Astrocyte (in vitro differentiated cells and primary cell): ENCODE measurements around the gene PAX6.

ENCODE experiments used
- EZH2 ChIP-seq: IDR thresholded peaks from 2 replicates; pipeline ENCODE4 v1.6.1; 2012; ENCODE audit warnings: mild to moderate bottlenecking, low read length, inconsistent platforms; ENCODE audit not compliant: insufficient read depth
- TF ChIP-seq, protein P1 (sequence below): IDR thresholded peaks from 2 replicates; pipeline ENCODE4 v1.5.1; 2011; ENCODE audit warnings: low read depth, mild to moderate bottlenecking, inconsistent platforms, low read length, moderate library complexity; ENCODE audit not compliant: insufficient read depth

DNA sequence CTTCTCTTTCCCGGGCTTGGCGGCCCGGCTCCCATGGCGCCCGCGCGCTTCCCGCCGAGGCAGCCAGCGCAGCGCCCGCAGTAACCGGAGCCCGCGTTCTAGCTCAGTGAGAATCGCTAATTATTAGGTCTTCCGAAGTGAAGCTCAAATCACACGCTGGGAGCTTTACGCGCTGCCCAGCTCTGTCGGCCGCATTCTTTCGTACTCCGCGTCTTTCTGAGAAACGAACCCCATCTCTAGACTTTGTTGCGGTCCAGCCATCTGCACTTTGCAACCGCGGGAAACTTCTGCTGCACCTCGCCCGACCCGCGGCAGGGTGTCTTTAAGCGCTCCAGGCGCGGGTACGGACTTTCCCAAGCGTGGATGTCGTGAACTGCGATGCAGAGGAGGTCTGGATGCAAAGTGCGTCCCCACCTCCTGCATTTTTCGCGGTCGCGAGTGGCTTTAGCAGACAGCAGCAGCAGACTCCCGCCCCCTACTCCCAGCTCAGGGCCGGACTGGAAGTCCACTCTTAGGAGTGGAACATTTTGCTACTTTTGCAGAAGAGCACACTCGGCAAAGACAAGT is 6.0 kb upstream of the PAX6 start:
- TF ChIP-seq, protein P1, sequence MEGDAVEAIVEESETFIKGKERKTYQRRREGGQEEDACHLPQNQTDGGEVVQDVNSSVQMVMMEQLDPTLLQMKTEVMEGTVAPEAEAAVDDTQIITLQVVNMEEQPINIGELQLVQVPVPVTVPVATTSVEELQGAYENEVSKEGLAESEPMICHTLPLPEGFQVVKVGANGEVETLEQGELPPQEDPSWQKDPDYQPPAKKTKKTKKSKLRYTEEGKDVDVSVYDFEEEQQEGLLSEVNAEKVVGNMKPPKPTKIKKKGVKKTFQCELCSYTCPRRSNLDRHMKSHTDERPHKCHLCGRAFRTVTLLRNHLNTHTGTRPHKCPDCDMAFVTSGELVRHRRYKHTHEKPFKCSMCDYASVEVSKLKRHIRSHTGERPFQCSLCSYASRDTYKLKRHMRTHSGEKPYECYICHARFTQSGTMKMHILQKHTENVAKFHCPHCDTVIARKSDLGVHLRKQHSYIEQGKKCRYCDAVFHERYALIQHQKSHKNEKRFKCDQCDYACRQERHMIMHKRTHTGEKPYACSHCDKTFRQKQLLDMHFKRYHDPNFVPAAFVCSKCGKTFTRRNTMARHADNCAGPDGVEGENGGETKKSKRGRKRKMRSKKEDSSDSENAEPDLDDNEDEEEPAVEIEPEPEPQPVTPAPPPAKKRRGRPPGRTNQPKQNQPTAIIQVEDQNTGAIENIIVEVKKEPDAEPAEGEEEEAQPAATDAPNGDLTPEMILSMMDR: no peak
- TF ChIP-seq EZH2: peak; percentile 98
